ELF-1 (cell line): ENCODE data around the gene AKR1C2.
A peak's percentile ranks its signal among the peaks of the same experiment; 100 is the strongest.
"Not testable (repeated sequence)": the region's sequence is repeated elsewhere in the genome, so short reads cannot be mapped to it uniquely, and the experiment has no call there.

Experiments
- DNase-seq: peaks from one replicate; pipeline ENCODE4 v3.0.0-alpha.2; 2016; ENCODE audit warnings: low read depth, low spot score

AKR1C2 gene

GRCh38 chr10:4961558-4961957 lies 42.1 kb downstream of the AKR1C2 start:
- DNase-seq, result not testable (repeated sequence)

GRCh38 chr10:4956955-4957645 lies 46.6 kb downstream of the AKR1C2 start:
- DNase-seq, result not testable (repeated sequence)

- not testable (repeated sequence) for DNase-seq
Observed at GRCh38 chr10:4956088-4956487, 47.6 kb downstream of the AKR1C2 start.

- no peak for DNase-seq
Observed at GRCh38 chr10:4953405-4953804, 50.3 kb downstream of the AKR1C2 start.

- not testable (repeated sequence) for DNase-seq
Observed at GRCh38 chr10:4951512-4952162, 52.0 kb downstream of the AKR1C2 start.

- no peak for DNase-seq
Observed at GRCh38 chr10:4947635-4948596, 55.7 kb downstream of the AKR1C2 start.

- DNase-seq, result no peak
Observed at GRCh38 chr10:4947039-4947634, 56.5 kb downstream of the AKR1C2 start.

- DNase-seq, result no peak
Observed at GRCh38 chr10:4945766-4946717, 57.6 kb downstream of the AKR1C2 start.

- DNase-seq, result peak; percentile 15
Observed at GRCh38 chr10:4944841-4945240, 58.8 kb downstream of the AKR1C2 start.

GRCh38 chr10:4943821-4944220 lies 59.8 kb downstream of the AKR1C2 start:
- DNase-seq, result no peak

- DNase-seq, result not testable (repeated sequence)
Observed at GRCh38 chr10:4943416-4943815, 60.2 kb downstream of the AKR1C2 start.

GRCh38 chr10:4942931-4943330 lies 60.7 kb downstream of the AKR1C2 start:
- DNase-seq, result not testable (repeated sequence)

GRCh38 chr10:4941540-4942330 lies 61.9 kb downstream of the AKR1C2 start:
- no peak for DNase-seq

GRCh38 chr10:4940909-4941308 lies 62.7 kb downstream of the AKR1C2 start:
- DNase-seq, result not testable (repeated sequence)

GRCh38 chr10:4940073-4940428 lies 63.6 kb downstream of the AKR1C2 start:
- not testable (repeated sequence) for DNase-seq

- DNase-seq, result no peak
Observed at GRCh38 chr10:4939224-4940072, 64.2 kb downstream of the AKR1C2 start.
